ENCODE results near the gene PRKCG. TPM values are rescaled to one million over a fixed set of nuclear protein-coding genes. Genes with fewer than 3 reads are reported as not detected.

Gene PRKCG
- total and polyA plus RNA-seq, 4 experiments from 2014 or later, result 0.06 TPM; not detected in 3

- no peaks in the 10 kb centered on the region for H3K4me1 ChIP-seq (ENCODE audit: insufficient read depth, low read length)
- H3K27me3 ChIP-seq (ENCODE audit: insufficient read depth, low read length), result no peaks in the 10 kb centered on the region
- no peak overlapping the region for H3K27ac Mint-ChIP-seq
- H3K9me3 ChIP-seq (ENCODE audit: control insufficient read depth in 1 of 2, low read length in 2 of 2), result no peaks in the 10 kb centered on the region
- H3K4me1 Mint-ChIP-seq, result peaks cover 0 to 6% (median 2%) of the 10 kb centered on the region in 4 donors
- H3K9me3 Mint-ChIP-seq, result peaks cover 0 to 3% (median 0%) of the 10 kb centered on the region in 8 donors
- no peaks in the 10 kb centered on the region for H3K36me3 Mint-ChIP-seq
- H3K4me3 Mint-ChIP-seq, result no peak overlapping the region
- peaks cover 42 to 48% of the 10 kb centered on the region in 2 donors for H3K27me3 Mint-ChIP-seq
- no peak overlapping the region for H3K27ac ChIP-seq (ENCODE audit: low read depth, low read length)
- no peak for DNase-seq
- no peak overlapping the region for H3K4me3 ChIP-seq (ENCODE audit: low read length in 2 of 2)
- intact Hi-C loops (cut with micrococcal nuclease), result no loop called here
- CTCF ChIA-PET (ENCODE audit: partially characterized antibody), result interaction anchor here (0.8 kb wide), 1 partner anchor 53 kb away, joined by 3 read pairs; no protein-coding TSS in a partner anchor
- no peaks in the 10 kb centered on the region for H3K36me3 ChIP-seq (ENCODE audit: insufficient read depth, low read length)
- POLR2A ChIA-PET (ENCODE audit: partially characterized antibody), result no interaction called here
Measured at GRCh38 chr19:53896682-53897081, 14.7 kb downstream of the PRKCG start.

GRCh38 chr19:53897459-53897858 lies 15.5 kb downstream of the PRKCG start:
- Histone ChIP-seq H3K4me3 (ENCODE audit: low read length in 2 of 2) (no peak overlapping the region), H3K27me3 (ENCODE audit: insufficient read depth, low read length) (no peaks in the 10 kb centered on the region), H3K27ac (ENCODE audit: low read depth, low read length) (no peak overlapping the region), H3K4me1 (ENCODE audit: insufficient read depth, low read length) (no peaks in the 10 kb centered on the region), H3K9me3 (ENCODE audit: control insufficient read depth in 1 of 2, low read length in 2 of 2) (no peaks in the 10 kb centered on the region), H3K36me3 (ENCODE audit: insufficient read depth, low read length) (no peaks in the 10 kb centered on the region)
- Mint-ChIP-seq H3K9me3 (peaks cover 0 to 7% (median 0%) of the 10 kb centered on the region in 8 donors), H3K27me3 (peaks cover 38 to 43% of the 10 kb centered on the region in 2 donors), H3K4me3 (no peak overlapping the region), H3K27ac (no peak overlapping the region), H3K4me1 (peaks cover 0 to 4% (median 1%) of the 10 kb centered on the region in 4 donors), H3K36me3 (no peaks in the 10 kb centered on the region)
- CTCF ChIA-PET (ENCODE audit: partially characterized antibody), result interaction anchor here (0.6 to 0.8 kb wide), 2 partner anchors 54 to 105 kb away, joined by 3 read pairs; no protein-coding TSS in a partner anchor
- intact Hi-C loops (cut with micrococcal nuclease), result no loop called here
- DNase-seq, result no peak
- POLR2A ChIA-PET (ENCODE audit: partially characterized antibody), result no interaction called here

GRCh38 chr19:53898166-53898565 lies 16.2 kb downstream of the PRKCG start:
- peaks cover 0 to 7% (median 1%) of the 10 kb centered on the region in 8 donors for H3K9me3 Mint-ChIP-seq
- Histone ChIP-seq H3K27me3 (ENCODE audit: insufficient read depth, low read length) (no peaks in the 10 kb centered on the region), H3K4me3 (ENCODE audit: low read length in 2 of 2) (no peak overlapping the region), H3K27ac (ENCODE audit: low read depth, low read length) (no peak overlapping the region), H3K36me3 (ENCODE audit: insufficient read depth, low read length) (no peaks in the 10 kb centered on the region), H3K9me3 (ENCODE audit: control insufficient read depth in 1 of 2, low read length in 2 of 2) (no peaks in the 10 kb centered on the region), H3K4me1 (ENCODE audit: insufficient read depth, low read length) (no peaks in the 10 kb centered on the region)
- H3K36me3 Mint-ChIP-seq, result no peaks in the 10 kb centered on the region
- no peak overlapping the region for H3K4me3 Mint-ChIP-seq
- no peak overlapping the region for H3K27ac Mint-ChIP-seq
- CTCF ChIA-PET (ENCODE audit: partially characterized antibody), result no interaction called here
- intact Hi-C loops (cut with micrococcal nuclease), result no loop called here
- DNase-seq, result peak in 1 of 5 donors; percentile 28
- H3K4me1 Mint-ChIP-seq, result peaks cover 1 to 4% (median 4%) of the 10 kb centered on the region in 4 donors
- H3K27me3 Mint-ChIP-seq, result peaks cover 35 to 41% of the 10 kb centered on the region in 2 donors
- POLR2A ChIA-PET (ENCODE audit: partially characterized antibody), result no interaction called here

- Histone ChIP-seq H3K27me3 (ENCODE audit: insufficient read depth, low read length) (no peaks in the 10 kb centered on the region), H3K4me1 (ENCODE audit: insufficient read depth, low read length) (no peaks in the 10 kb centered on the region), H3K4me3 (ENCODE audit: low read length in 2 of 2) (no peak overlapping the region), H3K9me3 (ENCODE audit: control insufficient read depth in 1 of 2, low read length in 2 of 2) (no peaks in the 10 kb centered on the region), H3K27ac (ENCODE audit: low read depth, low read length) (no peak overlapping the region), H3K36me3 (ENCODE audit: insufficient read depth, low read length) (no peaks in the 10 kb centered on the region)
- CTCF ChIA-PET (ENCODE audit: partially characterized antibody), result no interaction called here
- peaks cover 1 to 7% (median 4%) of the 10 kb centered on the region in 4 donors for H3K4me1 Mint-ChIP-seq
- H3K9me3 Mint-ChIP-seq, result peaks cover 0 to 7% (median 1%) of the 10 kb centered on the region in 8 donors
- H3K4me3 Mint-ChIP-seq, result no peak overlapping the region
- no peaks in the 10 kb centered on the region for H3K36me3 Mint-ChIP-seq
- no peak overlapping the region for H3K27ac Mint-ChIP-seq
- peak in 1 of 5 donors; percentile 19 for DNase-seq
- POLR2A ChIA-PET (ENCODE audit: partially characterized antibody), result no interaction called here
- intact Hi-C loops (cut with micrococcal nuclease), result no loop called here
- peaks cover 33 to 42% of the 10 kb centered on the region in 2 donors for H3K27me3 Mint-ChIP-seq
Measured at GRCh38 chr19:53898636-53899341, 16.8 kb downstream of the PRKCG start.

GRCh38 chr19:53900191-53900860 lies 18.3 kb downstream of the PRKCG start:
- Mint-ChIP-seq H3K9me3 (peaks cover 0 to 7% (median 1%) of the 10 kb centered on the region in 8 donors), H3K36me3 (no peaks in the 10 kb centered on the region), H3K27me3 (peaks cover 32 to 50% of the 10 kb centered on the region in 2 donors), H3K27ac (peak overlapping the region in 1 of 7 donors; percentile 49), H3K4me3 (no peak overlapping the region), H3K4me1 (peaks cover 4 to 18% (median 4%) of the 10 kb centered on the region in 4 donors)
- no peaks in the 10 kb centered on the region for H3K4me1 ChIP-seq (ENCODE audit: insufficient read depth, low read length)
- peak in 1 of 5 donors; percentile 11 for DNase-seq
- no peaks in the 10 kb centered on the region for H3K36me3 ChIP-seq (ENCODE audit: insufficient read depth, low read length)
- ChIA-PET POLR2A (ENCODE audit: partially characterized antibody) (no interaction called here), CTCF (ENCODE audit: partially characterized antibody) (no interaction called here)
- no peak overlapping the region for H3K27ac ChIP-seq (ENCODE audit: low read depth, low read length)
- no peaks in the 10 kb centered on the region for H3K9me3 ChIP-seq (ENCODE audit: control insufficient read depth in 1 of 2, low read length in 2 of 2)
- H3K4me3 ChIP-seq (ENCODE audit: low read length in 2 of 2), result no peak overlapping the region
- no peaks in the 10 kb centered on the region for H3K27me3 ChIP-seq (ENCODE audit: insufficient read depth, low read length)
- intact Hi-C loops (cut with micrococcal nuclease), result loop anchor here (10.0 kb wide), 1 partner anchor 124 kb away; no protein-coding TSS in a partner anchor

GRCh38 chr19:53903055-53903680 lies 21.2 kb downstream of the PRKCG start:
- Mint-ChIP-seq H3K27me3 (peaks cover 39 to 58% of the 10 kb centered on the region in 2 donors), H3K4me3 (peak overlapping the region in 1 of 8 donors; percentile 21), H3K4me1 (peaks cover 13 to 36% (median 18%) of the 10 kb centered on the region in 4 donors), H3K36me3 (no peaks in the 10 kb centered on the region), H3K9me3 (peaks cover 0 to 10% (median 1%) of the 10 kb centered on the region in 8 donors), H3K27ac (peak overlapping the region in 2 of 7 donors; percentile 51 to 83)
- Histone ChIP-seq H3K36me3 (ENCODE audit: insufficient read depth, low read length) (no peaks in the 10 kb centered on the region), H3K27me3 (ENCODE audit: insufficient read depth, low read length) (peaks cover 14% of the 10 kb centered on the region), H3K27ac (ENCODE audit: low read depth, low read length) (no peak overlapping the region), H3K9me3 (ENCODE audit: control insufficient read depth in 1 of 2, low read length in 2 of 2) (no peaks in the 10 kb centered on the region), H3K4me1 (ENCODE audit: insufficient read depth, low read length) (peaks cover 8% of the 10 kb centered on the region), H3K4me3 (ENCODE audit: low read length in 2 of 2) (no peak overlapping the region)
- ChIA-PET CTCF (ENCODE audit: partially characterized antibody) (interaction anchor here (1.1 to 1.8 kb wide), 3 partner anchors 10 to 121 kb away, joined by 3 to 5 read pairs (median 3); no protein-coding TSS in a partner anchor), POLR2A (ENCODE audit: partially characterized antibody) (no interaction called here)
- peak; percentile 48 to 58 (median 57) for DNase-seq
- intact Hi-C loops (cut with micrococcal nuclease), result loop anchor here (1.0 to 10.0 kb wide), 2 partner anchors 24 to 122 kb away; no protein-coding TSS in a partner anchor
